GM18526 (cell line): Measurements from ENCODE around the gene TMEM217.

Source experiments
- POLR2A ChIP-seq: IDR thresholded peaks from 3 replicates; pipeline ENCODE4 v1.6.1; 2011; ENCODE audit not compliant: insufficient read length; ENCODE audit errors: extremely low read depth

Gene TMEM217

DNA sequence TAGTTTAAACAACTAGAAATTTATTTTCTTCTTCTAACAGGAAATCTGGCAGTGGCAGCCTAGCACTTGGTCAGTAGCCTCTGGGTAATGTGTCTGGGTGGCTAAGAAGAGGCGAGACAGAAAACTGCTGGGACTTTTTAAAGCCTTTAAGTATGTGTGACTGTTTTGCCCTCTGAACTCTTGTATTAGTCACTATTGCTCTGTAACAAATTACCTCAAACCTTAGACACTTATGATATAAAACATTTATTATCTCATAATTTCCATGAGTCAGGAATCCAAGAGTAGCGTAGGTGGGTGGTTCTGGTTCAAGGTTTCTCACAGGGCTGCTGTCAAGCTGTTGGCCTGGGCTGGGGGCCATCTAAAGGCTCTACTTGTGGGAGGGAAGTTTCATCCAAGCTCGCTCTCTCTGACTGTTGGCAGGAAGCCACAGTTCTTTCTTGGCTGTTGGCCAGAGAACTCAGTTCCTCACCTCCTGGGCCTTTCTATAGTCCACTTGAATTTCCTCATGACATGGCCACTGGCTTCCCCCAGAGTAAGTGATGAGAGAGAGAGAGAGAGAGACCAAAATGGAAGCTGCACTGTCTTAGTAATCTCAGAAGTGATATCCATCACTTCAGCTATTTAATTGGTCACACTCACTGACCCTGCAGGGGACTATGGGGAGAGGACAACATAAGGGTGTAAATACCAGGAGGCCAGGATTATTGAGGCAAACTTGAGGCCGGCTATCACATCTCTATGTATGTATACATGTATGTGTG lies 17.8 kb downstream of the TMEM217 start:
- no peak for TF ChIP-seq POLR2A

- TF ChIP-seq POLR2A = no peak
Measured at GRCh38 chr6:37239526-37239925, 18.4 kb downstream of the TMEM217 start.

GRCh38 chr6:37238381-37238780 lies 19.6 kb downstream of the TMEM217 start:
- no peak for TF ChIP-seq POLR2A

GRCh38 chr6:37237789-37238188 lies 20.2 kb downstream of the TMEM217 start:
- TF ChIP-seq POLR2A = no peak

GRCh38 chr6:37236921-37237320 lies 21.0 kb downstream of the TMEM217 start:
- no peak for TF ChIP-seq POLR2A

DNA sequence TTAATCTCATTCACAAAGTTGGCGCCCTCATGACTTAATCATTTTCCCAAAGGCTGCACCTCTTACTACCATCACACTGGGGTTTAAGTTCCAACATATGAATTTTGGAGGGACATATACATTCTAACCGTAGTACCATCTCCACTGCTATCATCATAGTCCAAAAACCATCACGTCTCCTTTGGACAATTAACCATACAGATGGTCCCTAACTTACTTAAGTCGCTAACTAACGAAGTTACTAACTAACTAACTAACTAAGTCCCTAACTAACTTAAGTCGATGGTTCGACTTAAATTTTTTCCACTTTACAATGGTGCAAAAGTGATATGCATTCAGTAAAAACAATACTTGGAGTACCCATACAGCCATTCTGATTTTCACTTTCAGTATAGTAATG lies 24.4 kb downstream of the TMEM217 start:
- no peak for TF ChIP-seq POLR2A

DNA sequence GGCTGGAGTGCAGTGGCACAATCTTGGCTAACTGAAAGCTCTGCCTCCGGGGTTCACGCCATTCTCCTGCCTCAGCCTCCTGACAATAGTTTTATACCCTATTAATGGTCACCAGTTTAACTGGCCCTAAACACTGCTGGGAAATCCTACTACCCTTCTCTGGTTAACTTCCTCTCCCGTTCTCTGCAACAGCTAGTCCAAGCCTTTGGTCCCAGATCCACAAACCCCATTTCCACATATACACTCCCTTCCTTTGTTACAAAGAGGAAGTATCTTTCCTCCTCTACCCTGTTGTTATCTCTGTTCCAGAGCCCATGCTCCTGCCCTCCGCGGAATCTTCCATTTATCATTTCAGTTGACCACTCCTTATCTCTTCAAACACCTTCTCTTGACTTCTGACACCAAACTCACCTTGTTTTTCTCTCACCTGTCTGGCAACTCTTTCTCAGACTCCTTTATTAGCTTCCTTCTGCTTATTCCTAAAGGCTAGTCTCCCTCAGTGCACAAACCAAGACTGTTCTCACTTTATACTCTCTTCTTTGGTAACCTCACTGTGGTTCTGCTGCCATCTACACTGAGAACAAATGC lies 25.4 kb downstream of the TMEM217 start:
- no peak for TF ChIP-seq POLR2A

- no peak for TF ChIP-seq POLR2A
Measured at GRCh38 chr6:37230104-37230503, 27.8 kb downstream of the TMEM217 start.

- TF ChIP-seq POLR2A = no peak
Measured at GRCh38 chr6:37225350-37226169, 32.4 kb downstream of the TMEM217 start.

- TF ChIP-seq POLR2A = no peak
Measured at GRCh38 chr6:37222992-37223391, 35.0 kb downstream of the TMEM217 start.

DNA sequence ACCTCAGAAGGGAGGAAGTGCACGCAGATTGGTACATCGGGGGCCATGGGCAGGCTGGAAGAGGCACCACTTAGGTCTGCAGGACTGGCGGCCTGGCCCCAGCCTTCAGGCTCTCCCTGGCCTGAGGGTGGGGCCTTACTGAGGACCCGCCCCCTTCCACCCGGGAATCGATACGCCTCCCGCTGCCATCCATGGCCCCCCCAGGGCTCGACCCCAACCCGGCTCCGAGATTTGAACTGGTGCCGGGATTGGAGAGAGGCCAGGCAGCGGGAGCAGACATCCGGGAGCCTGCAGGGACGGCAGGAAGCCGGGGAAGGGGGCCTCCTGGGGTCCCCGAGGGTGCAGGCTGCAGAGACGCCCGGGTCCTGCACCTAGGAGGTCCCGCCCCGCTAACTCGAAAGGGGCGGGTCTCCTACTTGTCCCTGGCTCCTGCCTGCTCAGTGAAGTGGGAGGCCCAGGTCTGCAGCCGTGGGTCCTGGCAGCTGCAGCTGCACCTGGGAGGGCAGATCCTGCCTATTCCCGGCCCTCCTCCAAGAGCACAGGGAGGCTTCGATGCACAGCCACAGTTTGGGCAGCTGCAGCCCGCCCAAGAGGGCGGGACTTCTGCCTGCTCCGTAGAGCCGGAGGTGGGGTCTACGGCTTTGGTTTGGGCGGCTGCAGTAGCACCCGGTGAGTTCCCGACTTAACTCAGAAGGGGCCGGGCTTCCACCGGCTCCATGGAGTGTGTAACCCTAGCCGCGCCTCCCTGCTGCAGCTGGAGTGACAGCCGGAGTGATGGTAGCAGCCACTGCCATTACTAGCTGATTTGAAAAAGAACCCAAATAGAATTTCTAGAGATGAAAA lies 35.6 kb downstream of the TMEM217 start:
- peak; percentile 16 for TF ChIP-seq POLR2A

DNA sequence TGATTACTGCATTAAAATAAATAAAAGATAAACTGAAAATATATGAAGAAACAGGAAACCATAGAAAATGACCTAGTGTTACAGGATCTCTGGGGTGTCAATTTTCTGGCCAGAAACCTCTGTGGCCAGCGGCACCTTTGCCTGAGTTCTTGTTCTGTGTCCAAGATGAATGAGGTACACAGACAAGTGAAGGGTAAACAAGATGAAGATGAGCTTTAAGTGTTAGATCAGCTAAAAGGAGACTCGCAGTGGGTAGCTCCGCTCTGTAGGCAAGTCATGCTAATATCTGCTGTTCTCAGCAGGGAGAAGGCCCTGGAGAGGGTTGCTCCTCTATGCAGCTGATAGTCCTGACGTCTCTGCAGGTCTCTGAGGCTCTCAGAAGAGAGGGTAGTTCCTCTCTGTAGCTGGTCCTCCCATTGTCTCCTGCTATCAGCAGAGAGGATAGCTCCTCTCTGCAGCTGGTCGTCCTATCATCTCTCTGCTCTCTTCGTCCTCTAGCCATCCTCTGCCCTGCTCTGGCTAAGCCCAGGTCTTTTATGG lies 36.3 kb downstream of the TMEM217 start:
- no peak for TF ChIP-seq POLR2A

- TF ChIP-seq POLR2A = no peak
Measured at GRCh38 chr6:37218511-37218910, 39.4 kb downstream of the TMEM217 start.

DNA sequence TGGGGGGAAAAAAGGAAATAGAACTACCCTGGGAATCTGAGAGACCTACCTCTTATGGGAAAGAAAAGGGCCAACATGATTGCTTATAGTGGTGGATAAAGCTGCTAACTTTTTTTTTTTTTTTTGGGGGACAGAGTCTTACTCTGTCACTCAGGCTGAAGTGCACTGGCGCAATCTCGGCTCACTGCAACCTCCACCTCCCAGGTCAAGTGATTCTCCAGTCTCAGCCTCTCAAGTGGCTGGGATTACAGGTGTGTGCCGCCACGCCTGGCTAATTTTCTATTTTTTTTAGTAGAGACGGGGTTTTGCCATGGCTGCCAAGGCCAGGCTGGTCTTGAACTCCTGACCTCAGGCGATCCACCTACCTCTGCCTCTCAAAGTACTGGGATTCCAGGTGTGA lies 39.9 kb downstream of the TMEM217 start:
- TF ChIP-seq POLR2A = no peak

GRCh38 chr6:37212268-37212667 lies 45.7 kb downstream of the TMEM217 start:
- TF ChIP-seq POLR2A = no peak

GRCh38 chr6:37210313-37210968 lies 47.5 kb downstream of the TMEM217 start:
- TF ChIP-seq POLR2A = no peak
